ENCODE measurements around the gene PPP1R37. TPM values are rescaled to one million over a fixed set of nuclear protein-coding genes. Genes with fewer than 3 reads are reported as not detected.

Gene PPP1R37
- total RNA-seq, 1 experiment from 2014 or later = 33.6 TPM

GRCh38 chr19:45090606-45091005 is 2.4 kb upstream of the PPP1R37 start:
- no peak overlapping the region for H3K27ac ChIP-seq (ENCODE audit: insufficient read length, low read depth, low read length)
- no peak for DNase-seq
- H2BK120ac ChIP-seq (ENCODE audit: low read depth, low read length, poor library complexity, severe bottlenecking) = no peak overlapping the region
- no peak overlapping the region for H3K14ac ChIP-seq (ENCODE audit: insufficient read depth, low read length)
- no peak overlapping the region for H2AK5ac ChIP-seq (ENCODE audit: insufficient read length, low read length)
- H3K9ac ChIP-seq (ENCODE audit: extremely low read depth, insufficient read length, low read length) = no peak overlapping the region
- no peak for TF ChIP-seq CTCF (conservative IDR thresholded peaks at IDR 0.05)
- H3K79me1 ChIP-seq (ENCODE audit: insufficient read depth, low read depth, low read length, poor library complexity, severe bottlenecking) = peaks cover 3% of the 10 kb centered on the region
- H3K4me1 ChIP-seq (ENCODE audit: insufficient read depth, low read length) = no peaks in the 10 kb centered on the region; the same call in 1 of the 2 replicates
- H3K79me2 ChIP-seq (ENCODE audit: insufficient read depth, low read length) = peaks cover 20% of the 10 kb centered on the region; the same call in 1 of the 2 replicates
- no peak overlapping the region for H4K5ac ChIP-seq (ENCODE audit: insufficient read length, low read depth, low read length)
- no peak overlapping the region for H2AFZ ChIP-seq (ENCODE audit: low read length)
- peaks cover 31% of the 10 kb centered on the region in 2 experiments for H3K4me1 Mint-ChIP-seq
- H3K27me3 ChIP-seq (ENCODE audit: insufficient read depth, low read length) = no peaks in the 10 kb centered on the region
- no peak overlapping the region for H4K8ac ChIP-seq (replicated peaks; ENCODE audit: insufficient read length, low read depth, low read length)
- no peak overlapping the region for H3T11ph ChIP-seq (ENCODE audit: low read length)
- no peaks in the 10 kb centered on the region for H4K20me1 ChIP-seq (ENCODE audit: control insufficient read depth, insufficient read depth, insufficient read length)
- no peak overlapping the region for H4K91ac ChIP-seq (ENCODE audit: insufficient read length, low read depth, low read length)
- H2BK5ac ChIP-seq (ENCODE audit: insufficient read length, low read length) = no peak overlapping the region
- WGBS (ENCODE audit: extremely low coverage, insufficient read length, low lambda C conversion rate) = no CpG with 5 or more reads among the region's 5 CpGs
- H3K36me3 Mint-ChIP-seq (ENCODE audit: insufficient read depth in 1 of 3, low read depth in 3 of 3) = peaks cover 16 to 56% (median 36%) of the 10 kb centered on the region in 3 experiments; a peak in 6 of 7 replicates
- H3K23me2 ChIP-seq (ENCODE audit: insufficient read length, low read depth, low read length, poor library complexity, severe bottlenecking) = peaks cover 9% of the 10 kb centered on the region
- H3K27me3 Mint-ChIP-seq (ENCODE audit: low read depth) = no peaks in the 10 kb centered on the region; the same call in 1 of the 2 replicates
- H3K9me3 ChIP-seq (ENCODE audit: control insufficient read depth, low read depth, low read length) = no peaks in the 10 kb centered on the region
- peak overlapping the region; percentile 87 to 90 for H3K4me3 Mint-ChIP-seq
- H2BK20ac ChIP-seq (ENCODE audit: low read depth, low read length, poor library complexity, severe bottlenecking) = no peak overlapping the region
- no peaks in the 10 kb centered on the region; a peak in 1 of 5 replicates for H3K9me3 Mint-ChIP-seq
- H3K4ac ChIP-seq (ENCODE audit: low read depth, low read length) = no peak overlapping the region
- no peak overlapping the region for H3K56ac ChIP-seq (ENCODE audit: insufficient read length, low read depth, low read length)
- no peak overlapping the region for H3K23ac ChIP-seq (ENCODE audit: insufficient read length, low read depth, low read length)
- peak overlapping the region; percentile 52 for H3K4me2 ChIP-seq (ENCODE audit: insufficient read depth, insufficient read length, low read length)
- peak overlapping the region; percentile 79 to 97 (median 92); a peak in 5 of 7 replicates for H3K27ac Mint-ChIP-seq
- H3K18ac ChIP-seq (ENCODE audit: insufficient read length, low read depth, low read length) = peak overlapping the region; percentile 54
- H2BK12ac ChIP-seq (ENCODE audit: insufficient read length, low read depth, low read length) = no peak overlapping the region
- H2BK15ac ChIP-seq (ENCODE audit: low read depth, low read length) = no peak overlapping the region

Data from H9 (cell line).